Mucosa of descending colon (tissue), 3 donors: ENCODE measurements around the gene NMT1. TPM values are rescaled to one million over a fixed set of nuclear protein-coding genes. Genes with fewer than 3 reads are reported as not detected.
"Not testable (repeated sequence)": the region's sequence is repeated elsewhere in the genome, so short reads cannot be mapped to it uniquely, and the experiment has no call there.

Experiments used
- ATAC-seq: fragments of 200-7000 bp; cut with Tn5 transposase; one replicate; pipeline ENCODE4 v1.9.1; 2020; ENCODE audit warnings: mild to moderate bottlenecking, moderate library complexity
- DNase-seq, 3 donors: peaks; one replicate each; pipeline ENCODE4 v3.0.0-alpha.2; 2020
- H3K36me3 ChIP-seq: fragments of 200-600 bp; one replicate; pipeline ENCODE4 v1.8.0; 2021; ENCODE audit warnings: low read depth, mild to moderate bottlenecking
- H3K4me1 ChIP-seq: fragments of 200-600 bp; one replicate; pipeline ENCODE4 v1.8.0; 2021; ENCODE audit warnings: low read depth, mild to moderate bottlenecking
- H3K4me3 ChIP-seq: fragments of 200-600 bp; one replicate; pipeline ENCODE4 v1.8.0; 2021; ENCODE audit warnings: mild to moderate bottlenecking
- H3K9me3 ChIP-seq: fragments of 200-600 bp; one replicate; pipeline ENCODE4 v1.8.0; 2021; ENCODE audit warnings: mild to moderate bottlenecking
- intact Hi-C, 2 donors: fragments of 100-400 bp; cut with DNase I in 1 of 2; cut with micrococcal nuclease in 1 of 2; formaldehyde crosslinking; loops; one replicate each; pipeline versions ENCODE4 v1.11.0 to v1.11.1; 2022; cut with DNase I, micrococcal nuclease
- total RNA-seq, 3 donors: library from RNA; stranded (reverse); fragmentation: NEBNext Ultra II Directional in 2 of 3; extraction: Animal tissue kit (Norgen Biotek cat#: 25700) in 2 of 3; gene quantifications; one replicate each; pipeline versions ENCODE4 v1.2.1 to v1.2.4, GENCODE V29; 2021 to 2023
- TF ChIP-seq, protein P1 (sequence below): fragments of 200-600 bp; IDR thresholded peaks from one replicate; pipeline ENCODE4 v1.8.0; 2022; ENCODE audit warnings: antibody characterized with exemption, mild to moderate bottlenecking
- donor health status: DM: no; HTN: no; CAD: no; lungs with moderate emphysema.
- donor health status: DM: no; HTN: no; CAD: no.
- donor health status: DM: no; HTN: yes; CAD: no.

The NMT1 gene
- total RNA-seq, 3 donors from 2014 or later: 47.0 to 94.0 (median 76.1) TPM

GRCh38 chr17:45123076-45123770 lies 62.1 kb downstream of the NMT1 start:
- Histone ChIP-seq H3K4me1 (peaks cover 43% of the 10 kb centered on the region), H3K4me3 (no peak overlapping the region), H3K9me3 (no peaks in the 10 kb centered on the region), H3K36me3 (peaks cover 4% of the 10 kb centered on the region)
- DNase-seq (no peak), ATAC-seq (no peak)
- intact Hi-C loops: no loop called here
- TF ChIP-seq, protein P1, sequence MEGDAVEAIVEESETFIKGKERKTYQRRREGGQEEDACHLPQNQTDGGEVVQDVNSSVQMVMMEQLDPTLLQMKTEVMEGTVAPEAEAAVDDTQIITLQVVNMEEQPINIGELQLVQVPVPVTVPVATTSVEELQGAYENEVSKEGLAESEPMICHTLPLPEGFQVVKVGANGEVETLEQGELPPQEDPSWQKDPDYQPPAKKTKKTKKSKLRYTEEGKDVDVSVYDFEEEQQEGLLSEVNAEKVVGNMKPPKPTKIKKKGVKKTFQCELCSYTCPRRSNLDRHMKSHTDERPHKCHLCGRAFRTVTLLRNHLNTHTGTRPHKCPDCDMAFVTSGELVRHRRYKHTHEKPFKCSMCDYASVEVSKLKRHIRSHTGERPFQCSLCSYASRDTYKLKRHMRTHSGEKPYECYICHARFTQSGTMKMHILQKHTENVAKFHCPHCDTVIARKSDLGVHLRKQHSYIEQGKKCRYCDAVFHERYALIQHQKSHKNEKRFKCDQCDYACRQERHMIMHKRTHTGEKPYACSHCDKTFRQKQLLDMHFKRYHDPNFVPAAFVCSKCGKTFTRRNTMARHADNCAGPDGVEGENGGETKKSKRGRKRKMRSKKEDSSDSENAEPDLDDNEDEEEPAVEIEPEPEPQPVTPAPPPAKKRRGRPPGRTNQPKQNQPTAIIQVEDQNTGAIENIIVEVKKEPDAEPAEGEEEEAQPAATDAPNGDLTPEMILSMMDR: no peak

GRCh38 chr17:45123930-45124796 lies 63.0 kb downstream of the NMT1 start:
- intact Hi-C loops: no loop called here

DNA sequence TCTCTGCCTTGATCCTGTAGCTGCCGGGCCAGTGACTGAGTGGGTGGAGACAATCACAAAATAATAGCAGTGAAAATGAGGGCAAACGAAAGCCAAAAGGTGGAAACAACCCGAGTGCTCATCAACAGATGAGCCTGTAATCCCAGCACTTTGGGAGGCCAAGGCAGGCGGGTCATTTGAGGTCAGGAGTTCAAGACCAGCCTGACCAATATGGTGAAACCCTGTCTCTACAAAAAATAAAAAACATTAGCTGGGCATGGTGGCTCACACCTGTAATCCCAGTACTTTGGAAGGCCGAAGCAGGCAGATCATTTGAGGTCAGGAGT lies 63.6 kb downstream of the NMT1 start:
- H3K36me3 ChIP-seq, H3K4me3 ChIP-seq, intact Hi-C loops, DNase-seq, H3K9me3 ChIP-seq, ATAC-seq: not testable (repeated sequence)
- peaks cover 58% of the 10 kb centered on the region for H3K4me1 ChIP-seq

More at GRCh38 chr17:45123930-45124796, 63.0 kb downstream of the NMT1 start:
- H3K4me3 ChIP-seq: no peak overlapping the region
- H3K36me3 ChIP-seq: peaks cover 4% of the 10 kb centered on the region
- TF ChIP-seq, protein P1: no peak
- peaks cover 52% of the 10 kb centered on the region for H3K4me1 ChIP-seq
- ATAC-seq: peak; percentile 79
- H3K9me3 ChIP-seq: no peaks in the 10 kb centered on the region
- DNase-seq: peak; percentile 75 to 87 (median 78)

GRCh38 chr17:45125509-45125908 lies 64.4 kb downstream of the NMT1 start:
- peaks cover 65% of the 10 kb centered on the region for H3K4me1 ChIP-seq
- intact Hi-C loops: no loop called here
- TF ChIP-seq, protein P1: no peak
- no peak overlapping the region for H3K4me3 ChIP-seq
- DNase-seq (no peak), ATAC-seq (no peak)
- no peaks in the 10 kb centered on the region for H3K9me3 ChIP-seq
- no peaks in the 10 kb centered on the region for H3K36me3 ChIP-seq

GRCh38 chr17:45127207-45127547 lies 66.1 kb downstream of the NMT1 start:
- peaks cover 66% of the 10 kb centered on the region for H3K4me1 ChIP-seq
- intact Hi-C loops: no loop called here
- DNase-seq: peak in 2 of 3 donors; percentile 62 to 70

More at GRCh38 chr17:45127207-45127547, 66.1 kb downstream of the NMT1 start:
- H3K9me3 ChIP-seq: no peaks in the 10 kb centered on the region
- TF ChIP-seq, protein P1: no peak
- H3K4me3 ChIP-seq: no peak overlapping the region
- no peaks in the 10 kb centered on the region for H3K36me3 ChIP-seq
- peak; percentile 0 for ATAC-seq
